Measurements from ENCODE around the gene CWC25. TPM values are rescaled to one million over a fixed set of nuclear protein-coding genes. Genes with fewer than 3 reads are reported as not detected.

CWC25 gene
- total and polyA plus RNA-seq, 2 of the 13 experiments (the other 11 are each of a cell fraction or from before 2014, with no cell fraction given): 15.6 to 22.7 TPM

DNA sequence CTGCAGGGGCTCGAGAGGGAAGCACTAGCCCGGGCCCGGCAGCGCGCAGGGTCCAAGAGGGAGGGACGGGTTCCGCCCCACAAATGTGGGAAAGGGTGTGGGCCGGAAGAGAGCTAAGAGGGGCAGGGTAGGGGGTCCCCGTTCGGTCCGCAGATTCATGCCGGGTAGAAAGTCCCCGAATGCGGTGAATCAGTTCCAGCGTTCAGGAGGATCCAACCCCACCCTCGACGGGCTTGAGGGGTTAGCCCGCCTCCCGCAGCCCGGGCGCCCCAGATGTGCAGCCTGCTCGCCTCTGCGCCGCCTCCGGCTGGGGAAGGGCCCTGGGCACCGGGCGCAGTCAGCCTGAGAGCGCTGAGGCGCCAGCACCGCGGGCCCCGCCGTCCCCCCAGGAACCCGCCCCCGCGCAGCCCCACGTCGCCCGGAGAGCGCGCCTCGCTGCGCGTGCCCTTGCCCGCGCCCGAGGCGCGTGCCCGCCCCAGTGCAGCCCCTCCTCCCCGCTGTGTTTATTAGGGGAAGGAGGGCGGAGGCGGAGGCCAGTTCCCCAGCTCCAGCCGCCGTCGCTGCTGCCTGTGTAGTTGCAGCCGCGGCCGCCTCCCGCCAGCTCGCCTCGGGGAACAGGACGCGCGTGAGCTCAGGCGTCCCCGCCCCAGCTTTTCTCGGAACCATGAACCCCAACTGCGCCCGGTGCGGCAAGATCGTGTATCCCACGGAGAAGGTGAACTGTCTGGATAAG, 44.6 kb upstream of the CWC25 start, which contains the start of gene LASP1 (continued):
- TF ChIP-seq, protein P1, sequence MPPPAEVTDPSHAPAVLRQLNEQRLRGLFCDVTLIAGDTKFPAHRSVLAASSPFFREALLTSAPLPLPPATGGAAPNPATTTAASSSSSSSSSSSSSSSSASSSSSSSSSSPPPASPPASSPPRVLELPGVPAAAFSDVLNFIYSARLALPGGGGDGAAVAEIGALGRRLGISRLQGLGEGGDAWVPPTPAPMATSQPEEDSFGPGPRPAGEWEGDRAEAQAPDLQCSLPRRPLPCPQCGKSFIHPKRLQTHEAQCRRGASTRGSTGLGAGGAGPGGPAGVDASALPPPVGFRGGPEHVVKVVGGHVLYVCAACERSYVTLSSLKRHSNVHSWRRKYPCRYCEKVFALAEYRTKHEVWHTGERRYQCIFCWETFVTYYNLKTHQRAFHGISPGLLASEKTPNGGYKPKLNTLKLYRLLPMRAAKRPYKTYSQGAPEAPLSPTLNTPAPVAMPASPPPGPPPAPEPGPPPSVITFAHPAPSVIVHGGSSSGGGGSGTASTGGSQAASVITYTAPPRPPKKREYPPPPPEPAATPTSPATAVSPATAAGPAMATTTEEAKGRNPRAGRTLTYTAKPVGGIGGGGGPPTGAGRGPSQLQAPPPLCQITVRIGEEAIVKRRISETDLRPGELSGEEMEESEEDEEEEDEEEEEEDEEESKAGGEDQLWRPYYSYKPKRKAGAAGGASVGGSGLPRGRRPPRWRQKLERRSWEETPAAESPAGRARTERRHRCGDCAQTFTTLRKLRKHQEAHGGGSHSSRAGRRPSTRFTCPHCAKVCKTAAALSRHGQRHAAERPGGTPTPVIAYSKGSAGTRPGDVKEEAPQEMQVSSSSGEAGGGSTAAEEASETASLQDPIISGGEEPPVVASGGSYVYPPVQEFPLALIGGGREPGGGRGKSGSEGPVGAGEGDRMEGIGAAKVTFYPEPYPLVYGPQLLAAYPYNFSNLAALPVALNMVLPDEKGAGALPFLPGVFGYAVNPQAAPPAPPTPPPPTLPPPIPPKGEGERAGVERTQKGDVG (CRISPR knock-in tag; IDR thresholded peaks at IDR 0.05; ENCODE audit: borderline replicate concordance): no peak
- no peak for TF ChIP-seq NKX3-1 (CRISPR knock-in tag; IDR thresholded peaks at IDR 0.05)
- peak; percentile 98 for TF ChIP-seq DR1 (CRISPR knock-in tag; IDR thresholded peaks at IDR 0.05)
- peak; percentile 95; the same call in 1 of the 2 replicates for TF ChIP-seq ZNF160 (CRISPR knock-in tag; IDR thresholded peaks at IDR 0.05)
- peak; percentile 79; the same call in 1 of the 2 replicates for TF ChIP-seq ZNF441 (CRISPR knock-in tag; IDR thresholded peaks at IDR 0.05; ENCODE audit: borderline replicate concordance)
- peak; percentile 21; the same call in 1 of the 2 replicates for TF ChIP-seq ZFP36L2 (CRISPR knock-in tag; IDR thresholded peaks at IDR 0.05)
- TF ChIP-seq, protein P2, sequence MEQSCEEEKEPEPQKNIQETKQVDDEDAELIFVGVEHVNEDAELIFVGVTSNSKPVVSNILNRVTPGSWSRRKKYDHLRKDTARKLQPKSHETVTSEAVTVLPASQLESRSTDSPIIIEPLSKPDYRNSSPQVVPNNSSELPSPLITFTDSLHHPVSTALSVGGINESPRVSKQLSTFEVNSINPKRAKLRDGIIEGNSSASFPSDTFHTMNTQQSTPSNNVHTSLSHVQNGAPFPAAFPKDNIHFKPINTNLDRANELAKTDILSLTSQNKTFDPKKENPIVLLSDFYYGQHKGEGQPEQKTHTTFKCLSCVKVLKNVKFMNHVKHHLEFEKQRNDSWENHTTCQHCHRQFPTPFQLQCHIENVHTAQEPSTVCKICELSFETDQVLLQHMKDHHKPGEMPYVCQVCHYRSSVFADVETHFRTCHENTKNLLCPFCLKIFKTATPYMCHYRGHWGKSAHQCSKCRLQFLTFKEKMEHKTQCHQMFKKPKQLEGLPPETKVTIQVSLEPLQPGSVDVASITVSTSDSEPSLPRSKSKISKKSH (CRISPR knock-in tag; IDR thresholded peaks at IDR 0.05; ENCODE audit: borderline replicate concordance): peak; percentile 88
- TF ChIP-seq RAD51 (IDR thresholded peaks at IDR 0.05; ENCODE audit: borderline replicate concordance): no peak
- 0 out of 2 replicates have a peak, but pooled peaks have one; percentile 65 for TF ChIP-seq ZNF468 (CRISPR knock-in tag; IDR thresholded peaks at IDR 0.05)
- TF ChIP-seq, protein P3, sequence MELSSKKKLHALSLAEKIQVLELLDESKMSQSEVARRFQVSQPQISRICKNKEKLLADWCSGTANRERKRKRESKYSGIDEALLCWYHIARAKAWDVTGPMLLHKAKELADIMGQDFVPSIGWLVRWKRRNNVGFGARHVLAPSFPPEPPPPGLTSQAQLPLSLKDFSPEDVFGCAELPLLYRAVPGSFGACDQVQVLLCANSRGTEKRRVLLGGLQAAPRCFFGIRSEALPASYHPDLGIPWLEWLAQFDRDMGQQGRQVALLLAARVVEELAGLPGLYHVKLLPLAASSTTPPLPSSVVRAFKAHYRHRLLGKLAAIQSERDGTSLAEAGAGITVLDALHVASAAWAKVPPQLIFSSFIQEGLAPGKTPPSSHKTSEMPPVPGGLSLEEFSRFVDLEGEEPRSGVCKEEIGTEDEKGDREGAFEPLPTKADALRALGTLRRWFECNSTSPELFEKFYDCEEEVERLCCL (CRISPR knock-in tag; IDR thresholded peaks at IDR 0.05; ENCODE audit: borderline replicate concordance): peak; percentile 47; the same call in 1 of the 2 replicates
- TF ChIP-seq YY1 (IDR thresholded peaks at IDR 0.05; ENCODE audit: insufficient read depth, insufficient replicate concordance, low read depth, low read length): no peak
- TF ChIP-seq FOXO1 (CRISPR knock-in tag; IDR thresholded peaks at IDR 0.05): peak; percentile 73
- TF ChIP-seq WIZ (CRISPR knock-in tag; IDR thresholded peaks at IDR 0.05): no peak
- TF ChIP-seq, protein P4, sequence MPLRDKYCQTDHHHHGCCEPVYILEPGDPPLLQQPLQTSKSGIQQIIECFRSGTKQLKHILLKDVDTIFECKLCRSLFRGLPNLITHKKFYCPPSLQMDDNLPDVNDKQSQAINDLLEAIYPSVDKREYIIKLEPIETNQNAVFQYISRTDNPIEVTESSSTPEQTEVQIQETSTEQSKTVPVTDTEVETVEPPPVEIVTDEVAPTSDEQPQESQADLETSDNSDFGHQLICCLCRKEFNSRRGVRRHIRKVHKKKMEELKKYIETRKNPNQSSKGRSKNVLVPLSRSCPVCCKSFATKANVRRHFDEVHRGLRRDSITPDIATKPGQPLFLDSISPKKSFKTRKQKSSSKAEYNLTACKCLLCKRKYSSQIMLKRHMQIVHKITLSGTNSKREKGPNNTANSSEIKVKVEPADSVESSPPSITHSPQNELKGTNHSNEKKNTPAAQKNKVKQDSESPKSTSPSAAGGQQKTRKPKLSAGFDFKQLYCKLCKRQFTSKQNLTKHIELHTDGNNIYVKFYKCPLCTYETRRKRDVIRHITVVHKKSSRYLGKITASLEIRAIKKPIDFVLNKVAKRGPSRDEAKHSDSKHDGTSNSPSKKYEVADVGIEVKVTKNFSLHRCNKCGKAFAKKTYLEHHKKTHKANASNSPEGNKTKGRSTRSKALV (CRISPR knock-in tag; IDR thresholded peaks at IDR 0.05): no peak; the same call in 1 of the 2 replicates
- TF ChIP-seq ZMYM4 (CRISPR knock-in tag; IDR thresholded peaks at IDR 0.05): no peak; the same call in 1 of the 2 replicates
- TF ChIP-seq HDAC6 (IDR thresholded peaks at IDR 0.05; ENCODE audit: low read depth, low read length): no peak
- TF ChIP-seq, protein P5, sequence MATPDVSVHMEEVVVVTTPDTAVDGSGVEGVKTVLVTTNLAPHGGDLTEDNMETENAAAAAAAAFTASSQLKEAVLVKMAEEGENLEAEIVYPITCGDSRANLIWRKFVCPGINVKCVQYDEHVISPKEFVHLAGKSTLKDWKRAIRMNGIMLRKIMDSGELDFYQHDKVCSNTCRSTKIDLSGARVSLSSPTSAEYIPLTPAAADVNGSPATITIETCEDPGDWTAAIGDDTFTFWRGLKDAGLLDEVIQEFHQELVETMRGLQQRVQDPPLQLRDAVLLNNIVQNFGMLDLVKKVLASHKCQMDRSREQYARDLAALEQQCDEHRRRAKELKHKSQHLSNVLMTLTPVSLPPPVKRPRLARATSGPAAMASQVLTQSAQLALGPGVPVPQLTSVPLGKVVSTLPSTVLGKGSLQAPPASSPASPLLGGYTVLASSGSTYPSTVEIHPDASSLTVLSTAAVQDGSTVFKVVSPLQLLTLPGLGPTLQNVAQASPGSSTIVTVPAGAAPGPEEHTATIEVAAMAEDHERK (CRISPR knock-in tag; IDR thresholded peaks at IDR 0.05; ENCODE audit: low read depth): no peak

Measured in HepG2 (cell line).